Thyroid gland (tissue), 4 donors: ENCODE data around the gene EEF1A2.

Experiments used
- CTCF ChIP-seq, 6 experiments: fragments of 200-600 bp in 3 of 6; fragments of 450-650 bp in 3 of 6; sonication (generic) in 3 of 6; IDR thresholded peaks; one replicate each; pipeline ENCODE4 v1.5.1; 2016 to 2019; ENCODE audit warnings: antibody characterized with exemption in 6 of 6, mild to moderate bottlenecking in 2 of 6, inconsistent platforms in 1 of 6, moderate library complexity in 1 of 6
- POLR2A ChIP-seq, 2 donors: fragments of 450-650 bp; IDR thresholded peaks; one replicate each; pipeline ENCODE4 v1.6.1; 2017; ENCODE audit warnings: antibody characterized with exemption in 2 of 2, mild to moderate bottlenecking in 2 of 2, moderate library complexity in 1 of 2

GRCh38 chr20:63469713-63470101, 29.2 kb downstream of the EEF1A2 start:
- TF ChIP-seq CTCF (IDR thresholded peaks at IDR 0.05) (no peak), POLR2A (IDR thresholded peaks at IDR 0.05) (no peak)
